CD4-positive, alpha-beta memory T cell (primary cell): Measurements from ENCODE around the gene UBE4A. TPM values are rescaled to one million over a fixed set of nuclear protein-coding genes. Genes with fewer than 3 reads are reported as not detected.

ENCODE experiments used
- CTCF ChIA-PET: fragments of 350-600 bp; sonication (Branson Sonifier 250); formaldehyde crosslinking; loops from one replicate; lab custom pipeline; 2021; ENCODE audit warnings: inconsistent platforms; ENCODE audit not compliant: partially characterized antibody; lab: Charles Lee
- POLR2A ChIA-PET: fragments of 350-600 bp; sonication (Branson Sonifier 250); formaldehyde crosslinking; loops from one replicate; lab custom pipeline; 2021; ENCODE audit not compliant: partially characterized antibody; lab: Charles Lee
- DNase-seq, 5 donors: peaks; one replicate each; pipeline versions ENCODE4 v3.0.0 to v3.0.0-alpha.2; 2020 to 2022; ENCODE audit warnings: mixed read lengths in 1 of 5
- H3K27ac ChIP-seq: one replicate; pipeline ENCODE4 v1.7.0; 2013; ENCODE audit warnings: low read depth, low read length
- H3K27me3 ChIP-seq: 2 replicates; pipeline ENCODE4 v1.7.0; 2013; ENCODE audit warnings: mild to moderate bottlenecking, low read length, moderate library complexity; ENCODE audit not compliant: insufficient read depth
- H3K36me3 ChIP-seq: 2 replicates; pipeline ENCODE4 v1.7.0; 2013; ENCODE audit warnings: mild to moderate bottlenecking, low read length, moderate library complexity; ENCODE audit not compliant: insufficient read depth
- H3K4me1 ChIP-seq: 2 replicates; pipeline ENCODE4 v1.7.0; 2013; ENCODE audit warnings: mild to moderate bottlenecking, low read length, moderate library complexity; ENCODE audit not compliant: insufficient read depth
- H3K4me3 ChIP-seq, 2 donors: one replicate each; pipeline ENCODE4 v1.7.0; 2013; ENCODE audit warnings: low read length in 2 of 2, mild to moderate bottlenecking in 1 of 2
- H3K9me3 ChIP-seq, 2 donors: one replicate each; pipeline ENCODE4 v1.7.0; 2013; ENCODE audit warnings: low read length in 2 of 2, control low read depth in 1 of 2; ENCODE audit not compliant: control insufficient read depth in 1 of 2
- H3K27ac Mint-ChIP-seq, 7 donors: one replicate each; pipeline ENCODE4 v1.8.0; 2020 to 2021; ENCODE audit warnings: mixed read lengths in 7 of 7, mild to moderate bottlenecking in 6 of 7, inconsistent platforms in 3 of 7, moderate library complexity in 3 of 7
- H3K27me3 Mint-ChIP-seq, 2 donors: one replicate each; pipeline ENCODE4 v1.8.0; 2020 to 2021; ENCODE audit warnings: mixed read lengths in 2 of 2
- H3K36me3 Mint-ChIP-seq, 2 donors: one replicate each; pipeline ENCODE4 v1.8.0; 2020 to 2021; ENCODE audit warnings: mixed read lengths in 2 of 2, inconsistent platforms in 1 of 2, mild to moderate bottlenecking in 1 of 2
- H3K4me1 Mint-ChIP-seq, 4 donors: one replicate each; pipeline ENCODE4 v1.8.0; 2020 to 2021; ENCODE audit warnings: mixed read lengths in 4 of 4, mild to moderate bottlenecking in 1 of 4
- H3K4me3 Mint-ChIP-seq, 8 donors: one replicate each; pipeline ENCODE4 v1.8.0; 2020 to 2021; ENCODE audit warnings: mixed read lengths in 8 of 8, mild to moderate bottlenecking in 7 of 8, moderate library complexity in 6 of 8, inconsistent platforms in 3 of 8
- H3K9me3 Mint-ChIP-seq, 8 donors: one replicate each; pipeline ENCODE4 v1.8.0; 2020 to 2021; ENCODE audit warnings: mixed read lengths in 8 of 8, mild to moderate bottlenecking in 5 of 8, inconsistent platforms in 3 of 8, moderate library complexity in 1 of 8
- intact Hi-C: fragments of 100-400 bp; cut with micrococcal nuclease; formaldehyde crosslinking; loops from one replicate; pipeline ENCODE4 v1.15.1; 2023
- polyA plus RNA-seq, 2 donors: library from polyadenylated mRNA; unstranded; fragments of 300-500 nt; fragmentation: Illumina TruSeq; gene quantifications; one replicate each; pipeline ENCODE4 v1.2.3, GENCODE V29; 2021
- total RNA-seq, 2 experiments: library from RNA; stranded (reverse); gene quantifications; one replicate each; pipeline ENCODE4 v1.2.3, GENCODE V29; 2021

Gene UBE4A
- total and polyA plus RNA-seq, 4 experiments from 2014 or later, result 16.9 to 52.2 (median 37.9) TPM

GRCh38 chr11:118373263-118373662 is 13.9 kb downstream of the UBE4A start:
- Histone ChIP-seq H3K9me3 (no peaks in the 10 kb centered on the region), H3K27ac (no peak overlapping the region), H3K27me3 (no peaks in the 10 kb centered on the region), H3K4me1 (no peaks in the 10 kb centered on the region), H3K4me3 (no peak overlapping the region), H3K36me3 (peaks cover 86% of the 10 kb centered on the region)
- CTCF ChIA-PET, result interaction anchor here (1.0 to 3.0 kb wide), 7 partner anchors 10 to 201 kb away, joined by 3 to 10 read pairs (median 3); no protein-coding TSS in a partner anchor
- Mint-ChIP-seq H3K27me3 (no peaks in the 10 kb centered on the region), H3K4me3 (no peak overlapping the region), H3K27ac (peak overlapping the region in 1 of 7 donors; percentile 48), H3K9me3 (no peaks in the 10 kb centered on the region), H3K4me1 (peaks cover 0 to 2% (median 0%) of the 10 kb centered on the region in 4 donors), H3K36me3 (peaks cover 77 to 88% of the 10 kb centered on the region in 2 donors)
- intact Hi-C loops, result no loop called here
- DNase-seq, result no peak
- POLR2A ChIA-PET, result interaction anchor here (1.5 kb wide), 1 partner anchor 132 kb away, joined by 3 read pairs; no protein-coding TSS in a partner anchor

- Mint-ChIP-seq H3K4me3 (no peak overlapping the region), H3K36me3 (peaks cover 76 to 86% of the 10 kb centered on the region in 2 donors), H3K9me3 (no peaks in the 10 kb centered on the region), H3K4me1 (peaks cover 0 to 2% (median 0%) of the 10 kb centered on the region in 4 donors), H3K27ac (peak overlapping the region in 1 of 7 donors; percentile 25), H3K27me3 (no peaks in the 10 kb centered on the region)
- Histone ChIP-seq H3K4me3 (no peak overlapping the region), H3K36me3 (peaks cover 86% of the 10 kb centered on the region), H3K9me3 (no peaks in the 10 kb centered on the region), H3K27ac (no peak overlapping the region), H3K27me3 (no peaks in the 10 kb centered on the region), H3K4me1 (no peaks in the 10 kb centered on the region)
- DNase-seq, result no peak
- intact Hi-C loops, result no loop called here
- ChIA-PET POLR2A (interaction anchor here (0.6 to 1.5 kb wide), 2 partner anchors 91 to 132 kb away, joined by 3 read pairs; no protein-coding TSS in a partner anchor), CTCF (interaction anchor here (0.7 to 3.0 kb wide), 6 partner anchors 10 to 150 kb away, joined by 3 to 10 read pairs (median 4); no protein-coding TSS in a partner anchor)
Observed at GRCh38 chr11:118373871-118374270, 14.5 kb downstream of the UBE4A start.

GRCh38 chr11:118374729-118375128 is 15.3 kb downstream of the UBE4A start:
- Mint-ChIP-seq H3K27ac (peak overlapping the region in 1 of 7 donors; percentile 61), H3K4me3 (no peak overlapping the region), H3K27me3 (no peaks in the 10 kb centered on the region), H3K4me1 (peaks cover 0 to 2% (median 0%) of the 10 kb centered on the region in 4 donors), H3K9me3 (no peaks in the 10 kb centered on the region), H3K36me3 (peaks cover 76 to 86% of the 10 kb centered on the region in 2 donors)
- peaks cover 88% of the 10 kb centered on the region for H3K36me3 ChIP-seq
- POLR2A ChIA-PET, result no interaction called here
- DNase-seq, result no peak
- no peaks in the 10 kb centered on the region for H3K4me1 ChIP-seq
- intact Hi-C loops, result no loop called here
- no peaks in the 10 kb centered on the region for H3K9me3 ChIP-seq
- no peak overlapping the region for H3K4me3 ChIP-seq
- CTCF ChIA-PET, result interaction anchor here (0.8 to 3.0 kb wide), 5 partner anchors 11 to 149 kb away, joined by 3 to 10 read pairs (median 4); no protein-coding TSS in a partner anchor
- no peaks in the 10 kb centered on the region for H3K27me3 ChIP-seq
- no peak overlapping the region for H3K27ac ChIP-seq

GRCh38 chr11:118375978-118376377 is 16.6 kb downstream of the UBE4A start:
- no peak for DNase-seq
- peaks cover 68 to 83% of the 10 kb centered on the region in 2 donors for H3K36me3 Mint-ChIP-seq
- no peaks in the 10 kb centered on the region for H3K9me3 Mint-ChIP-seq
- intact Hi-C loops, result no loop called here
- POLR2A ChIA-PET, result no interaction called here
- peaks cover 89% of the 10 kb centered on the region for H3K36me3 ChIP-seq
- CTCF ChIA-PET, result interaction anchor here (1.5 kb wide), 1 partner anchor 80 kb away, joined by 6 read pairs; no protein-coding TSS in a partner anchor
- no peak overlapping the region for H3K27ac ChIP-seq
- no peaks in the 10 kb centered on the region for H3K9me3 ChIP-seq
- H3K4me1 ChIP-seq, result no peaks in the 10 kb centered on the region
- H3K4me3 Mint-ChIP-seq, result no peak overlapping the region
- H3K27me3 Mint-ChIP-seq, result no peaks in the 10 kb centered on the region
- peak overlapping the region in 4 of 7 donors; percentile 2 to 82 (median 34) for H3K27ac Mint-ChIP-seq
- H3K4me3 ChIP-seq, result no peak overlapping the region
- H3K4me1 Mint-ChIP-seq, result no peaks in the 10 kb centered on the region
- H3K27me3 ChIP-seq, result no peaks in the 10 kb centered on the region

GRCh38 chr11:118379497-118379896 is 20.1 kb downstream of the UBE4A start:
- Mint-ChIP-seq H3K36me3 (peaks cover 63 to 78% of the 10 kb centered on the region in 2 donors), H3K27ac (no peak overlapping the region), H3K4me3 (no peak overlapping the region), H3K9me3 (no peaks in the 10 kb centered on the region), H3K27me3 (no peaks in the 10 kb centered on the region), H3K4me1 (no peaks in the 10 kb centered on the region)
- intact Hi-C loops, result no loop called here
- POLR2A ChIA-PET, result interaction anchor here (0.6 kb wide), 1 partner anchor 9 kb away, joined by 3 read pairs; no protein-coding TSS in a partner anchor
- H3K36me3 ChIP-seq, result peaks cover 89% of the 10 kb centered on the region
- H3K27ac ChIP-seq, result no peak overlapping the region
- H3K4me1 ChIP-seq, result no peaks in the 10 kb centered on the region
- no peak overlapping the region for H3K4me3 ChIP-seq
- CTCF ChIA-PET, result interaction anchor here (0.6 kb wide), 1 partner anchor 13 kb away, joined by 3 read pairs; no protein-coding TSS in a partner anchor
- no peaks in the 10 kb centered on the region for H3K27me3 ChIP-seq
- DNase-seq, result no peak
- no peaks in the 10 kb centered on the region for H3K9me3 ChIP-seq

GRCh38 chr11:118380571-118380970 is 21.2 kb downstream of the UBE4A start:
- Histone ChIP-seq H3K27ac (no peak overlapping the region), H3K36me3 (peaks cover 89% of the 10 kb centered on the region), H3K4me3 (no peak overlapping the region), H3K4me1 (no peaks in the 10 kb centered on the region), H3K27me3 (no peaks in the 10 kb centered on the region), H3K9me3 (no peaks in the 10 kb centered on the region)
- H3K4me1 Mint-ChIP-seq, result no peaks in the 10 kb centered on the region
- H3K9me3 Mint-ChIP-seq, result no peaks in the 10 kb centered on the region
- no peak for DNase-seq
- H3K27me3 Mint-ChIP-seq, result no peaks in the 10 kb centered on the region
- peak overlapping the region in 1 of 7 donors; percentile 29 for H3K27ac Mint-ChIP-seq
- intact Hi-C loops, result loop anchor here (5.0 kb wide), 1 partner anchor 107 kb away; no protein-coding TSS in a partner anchor
- POLR2A ChIA-PET, result no interaction called here
- H3K36me3 Mint-ChIP-seq, result peaks cover 65 to 82% of the 10 kb centered on the region in 2 donors
- no peak overlapping the region for H3K4me3 Mint-ChIP-seq
- CTCF ChIA-PET, result interaction anchor here (1.1 kb wide), 1 partner anchor 108 kb away, joined by 3 read pairs; no protein-coding TSS in a partner anchor

GRCh38 chr11:118382954-118383353 is 23.6 kb downstream of the UBE4A start:
- H3K36me3 ChIP-seq, result peaks cover 96% of the 10 kb centered on the region
- no peak overlapping the region for H3K4me3 ChIP-seq
- Mint-ChIP-seq H3K27ac (no peak overlapping the region), H3K4me3 (no peak overlapping the region), H3K36me3 (peaks cover 72 to 86% of the 10 kb centered on the region in 2 donors), H3K27me3 (no peaks in the 10 kb centered on the region), H3K9me3 (no peaks in the 10 kb centered on the region), H3K4me1 (no peaks in the 10 kb centered on the region)
- no peak overlapping the region for H3K27ac ChIP-seq
- H3K4me1 ChIP-seq, result no peaks in the 10 kb centered on the region
- ChIA-PET POLR2A (no interaction called here), CTCF (no interaction called here)
- no peaks in the 10 kb centered on the region for H3K9me3 ChIP-seq
- intact Hi-C loops, result loop anchor here (5.0 kb wide), 1 partner anchor 104 kb away; no protein-coding TSS in a partner anchor
- H3K27me3 ChIP-seq, result no peaks in the 10 kb centered on the region
- no peak for DNase-seq
